ENCODE results near the gene OR13C4. TPM values are rescaled to one million over a fixed set of nuclear protein-coding genes. Genes with fewer than 3 reads are reported as not detected.

OR13C4 gene
- polyA plus RNA-seq, 4 donors = not detected

Other genes with a start within 250 kb of the OR13C4 start
- not detected for gene OR13F1, start 22.9 kb downstream of the OR13C4 start, polyA plus RNA-seq (ENCODE audit: insufficient read length in 4 of 4)
- gene OR13C3, start 9.6 kb upstream of the OR13C4 start, polyA plus RNA-seq (ENCODE audit: insufficient read length in 4 of 4) = not detected
- not detected for gene OR13C8, start 42.0 kb upstream of the OR13C4 start, polyA plus RNA-seq (ENCODE audit: insufficient read length in 4 of 4)
- gene OR13C5, start 72.2 kb upstream of the OR13C4 start, polyA plus RNA-seq (ENCODE audit: insufficient read length in 4 of 4) = not detected
- under 1 TPM in 2 of 4 donors, not detected in 2; 0.14 to 0.38 TPM for gene OR13C2, start 78.4 kb upstream of the OR13C4 start, polyA plus RNA-seq (ENCODE audit: insufficient read length in 4 of 4)
- gene OR13C9, start 91.0 kb upstream of the OR13C4 start, polyA plus RNA-seq (ENCODE audit: insufficient read length in 4 of 4) = not detected
- not detected for gene OR13D1, start 167.3 kb upstream of the OR13C4 start, polyA plus RNA-seq (ENCODE audit: insufficient read length in 4 of 4)
- gene NIPSNAP3A, start 220.5 kb upstream of the OR13C4 start, polyA plus RNA-seq (ENCODE audit: insufficient read length in 4 of 4) = 10 to 100 TPM; 40.0 to 68.3 (median 50.7) TPM
- 10 to 100 TPM; 11.2 to 14.7 (median 12.5) TPM for gene NIPSNAP3B, start 236.9 kb upstream of the OR13C4 start, polyA plus RNA-seq (ENCODE audit: insufficient read length in 4 of 4)

Measured in left renal pelvis (tissue), 4 donors.